ENCODE data around the gene HNF4A.

HNF4A gene

DNA sequence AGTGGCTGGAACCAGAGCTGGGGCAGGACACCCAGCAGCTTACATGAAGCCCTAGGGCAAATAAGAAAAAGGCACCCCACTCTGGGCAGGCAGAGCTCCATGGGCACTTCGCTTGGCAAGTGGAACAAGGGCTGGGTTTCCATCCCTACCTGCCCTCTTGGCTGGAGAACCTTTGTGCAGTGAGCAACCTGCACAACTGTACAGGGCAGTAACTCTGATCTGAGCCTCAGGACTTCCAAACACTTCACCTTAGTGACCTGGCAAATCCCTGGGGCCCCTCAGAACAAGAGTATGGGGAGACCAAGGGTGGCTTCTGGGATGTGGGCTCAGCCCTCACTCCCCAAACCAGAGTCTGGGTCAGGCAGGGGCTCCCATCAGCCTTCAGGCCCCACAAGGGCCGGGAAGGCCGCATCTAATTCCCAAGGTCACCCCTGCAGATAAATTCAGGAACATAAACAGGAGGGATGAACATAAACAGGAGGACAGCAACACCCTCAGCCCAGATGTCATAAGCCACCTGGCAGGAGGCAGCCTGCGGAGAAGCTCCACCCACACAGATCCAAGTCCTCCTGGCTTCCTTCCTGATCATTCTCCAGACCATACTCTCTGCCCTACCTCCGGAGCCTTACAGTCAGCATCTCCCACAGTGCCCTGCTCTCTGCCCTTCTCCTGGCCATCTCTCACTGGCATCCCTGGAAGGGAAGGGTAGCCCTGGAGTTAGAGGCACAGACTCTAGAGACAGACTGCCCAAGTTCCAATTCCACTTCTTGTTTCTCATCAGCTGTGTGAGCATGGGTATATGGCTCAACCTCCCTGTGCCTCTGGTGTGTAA, 37.5 kb downstream of the HNF4A start:
- TF ChIP-seq, protein P1, sequence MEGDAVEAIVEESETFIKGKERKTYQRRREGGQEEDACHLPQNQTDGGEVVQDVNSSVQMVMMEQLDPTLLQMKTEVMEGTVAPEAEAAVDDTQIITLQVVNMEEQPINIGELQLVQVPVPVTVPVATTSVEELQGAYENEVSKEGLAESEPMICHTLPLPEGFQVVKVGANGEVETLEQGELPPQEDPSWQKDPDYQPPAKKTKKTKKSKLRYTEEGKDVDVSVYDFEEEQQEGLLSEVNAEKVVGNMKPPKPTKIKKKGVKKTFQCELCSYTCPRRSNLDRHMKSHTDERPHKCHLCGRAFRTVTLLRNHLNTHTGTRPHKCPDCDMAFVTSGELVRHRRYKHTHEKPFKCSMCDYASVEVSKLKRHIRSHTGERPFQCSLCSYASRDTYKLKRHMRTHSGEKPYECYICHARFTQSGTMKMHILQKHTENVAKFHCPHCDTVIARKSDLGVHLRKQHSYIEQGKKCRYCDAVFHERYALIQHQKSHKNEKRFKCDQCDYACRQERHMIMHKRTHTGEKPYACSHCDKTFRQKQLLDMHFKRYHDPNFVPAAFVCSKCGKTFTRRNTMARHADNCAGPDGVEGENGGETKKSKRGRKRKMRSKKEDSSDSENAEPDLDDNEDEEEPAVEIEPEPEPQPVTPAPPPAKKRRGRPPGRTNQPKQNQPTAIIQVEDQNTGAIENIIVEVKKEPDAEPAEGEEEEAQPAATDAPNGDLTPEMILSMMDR (IDR thresholded peaks at IDR 0.05), result no peak
- TF ChIP-seq ZFX (IDR thresholded peaks at IDR 0.05; ENCODE audit: borderline replicate concordance), result no peak
- H3K27ac ChIP-seq, result no peak overlapping the region

DNA sequence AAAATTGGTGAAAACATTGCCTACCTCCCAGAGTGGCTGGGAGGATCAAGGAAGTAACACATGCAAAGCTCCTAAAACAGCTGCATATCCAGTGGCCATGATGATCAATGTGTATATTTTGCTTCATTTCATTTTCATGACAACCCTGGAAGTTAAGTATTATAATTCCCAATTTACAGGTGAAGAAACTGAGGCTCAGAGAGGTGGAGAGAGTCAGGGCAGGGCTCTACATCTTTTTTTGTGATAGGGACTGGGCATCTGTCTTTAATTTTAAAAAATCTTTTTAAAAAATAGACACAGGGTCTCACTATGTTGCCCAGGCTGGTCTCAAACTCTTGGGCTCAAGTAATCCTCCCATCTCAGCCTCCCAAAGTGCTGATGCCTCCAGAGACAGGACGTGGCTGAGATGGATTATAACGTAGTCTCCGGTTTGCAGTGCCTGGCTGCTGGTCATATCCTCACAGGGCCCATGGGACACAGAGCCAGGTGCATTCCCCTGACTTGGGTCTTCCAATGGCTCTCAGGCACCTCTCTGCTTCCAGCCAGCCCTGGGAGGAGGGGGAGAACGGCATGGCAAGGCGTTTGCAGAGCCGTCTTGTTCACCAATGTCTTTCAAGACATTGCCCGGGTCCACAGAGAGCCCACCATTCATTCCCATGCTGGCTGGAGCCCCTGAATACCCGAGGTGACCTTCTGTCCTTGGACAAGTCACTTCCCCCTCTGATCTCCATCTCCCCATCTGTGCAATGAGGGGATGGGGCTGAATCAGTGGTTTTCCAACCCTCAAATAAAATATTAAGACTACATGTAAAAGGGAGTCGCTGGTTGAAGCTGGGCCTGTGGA, 38.3 kb downstream of the HNF4A start:
- no peak overlapping the region for H3K27ac ChIP-seq
- TF ChIP-seq, protein P1 (IDR thresholded peaks at IDR 0.05), result no peak
- no peak for TF ChIP-seq ZFX (IDR thresholded peaks at IDR 0.05; ENCODE audit: borderline replicate concordance)

DNA sequence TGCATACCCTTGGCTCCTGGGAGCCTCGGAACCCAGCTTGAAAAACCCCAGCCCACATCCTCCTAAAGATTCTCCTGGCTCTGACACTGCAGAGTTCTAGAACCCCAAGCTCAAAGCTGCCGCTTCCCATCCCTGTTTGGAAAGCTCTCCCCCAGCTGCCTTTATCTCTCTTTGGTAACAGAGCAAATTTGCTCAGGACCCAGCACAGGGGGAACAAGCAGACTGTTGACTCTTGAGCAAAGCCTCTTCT, 38.9 kb downstream of the HNF4A start:
- no peak for TF ChIP-seq ZFX (IDR thresholded peaks at IDR 0.05; ENCODE audit: borderline replicate concordance)
- TF ChIP-seq, protein P1 (IDR thresholded peaks at IDR 0.05), result no peak
- H3K27ac ChIP-seq, result no peak overlapping the region

DNA sequence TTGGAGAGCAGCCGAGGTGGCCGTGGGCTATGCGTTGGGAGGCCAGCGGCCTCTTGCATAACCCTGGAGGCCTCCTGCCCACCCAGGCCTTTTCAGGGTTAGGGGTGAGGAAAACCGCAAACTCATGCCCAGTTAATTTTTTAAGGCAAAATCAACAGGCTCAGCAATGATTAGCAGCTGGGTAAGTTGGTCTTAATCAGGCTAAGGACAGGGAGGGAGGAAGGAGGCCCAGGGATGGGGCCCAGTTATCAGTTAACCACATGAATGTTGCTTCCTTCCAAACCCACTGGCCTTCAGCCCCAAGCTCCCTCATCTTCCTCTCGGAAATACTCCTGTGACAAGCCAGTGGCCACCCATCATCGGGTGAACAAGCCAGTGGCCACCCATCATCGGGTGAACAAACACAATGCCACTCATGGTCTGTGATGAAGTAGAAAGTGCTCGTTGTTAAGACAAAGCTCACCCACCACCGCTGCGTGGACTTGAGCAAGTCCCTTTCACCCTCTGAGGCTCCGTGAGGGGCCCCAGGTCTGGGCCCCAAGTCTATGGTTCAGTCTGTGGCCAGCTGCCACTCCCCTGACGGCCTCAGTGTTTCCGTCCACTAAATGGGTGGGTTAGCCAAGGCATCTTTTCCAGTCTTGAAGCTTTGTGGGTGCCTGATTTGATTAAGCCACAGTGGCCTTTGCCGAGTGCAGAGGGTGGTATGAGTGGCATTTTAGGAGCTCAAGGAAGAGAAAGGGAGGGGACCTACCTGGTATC, 39.4 kb downstream of the HNF4A start:
- no peak for TF ChIP-seq ZFX (IDR thresholded peaks at IDR 0.05; ENCODE audit: borderline replicate concordance)
- TF ChIP-seq, protein P1 (IDR thresholded peaks at IDR 0.05), result no peak
- H3K27ac ChIP-seq, result no peak overlapping the region

DNA sequence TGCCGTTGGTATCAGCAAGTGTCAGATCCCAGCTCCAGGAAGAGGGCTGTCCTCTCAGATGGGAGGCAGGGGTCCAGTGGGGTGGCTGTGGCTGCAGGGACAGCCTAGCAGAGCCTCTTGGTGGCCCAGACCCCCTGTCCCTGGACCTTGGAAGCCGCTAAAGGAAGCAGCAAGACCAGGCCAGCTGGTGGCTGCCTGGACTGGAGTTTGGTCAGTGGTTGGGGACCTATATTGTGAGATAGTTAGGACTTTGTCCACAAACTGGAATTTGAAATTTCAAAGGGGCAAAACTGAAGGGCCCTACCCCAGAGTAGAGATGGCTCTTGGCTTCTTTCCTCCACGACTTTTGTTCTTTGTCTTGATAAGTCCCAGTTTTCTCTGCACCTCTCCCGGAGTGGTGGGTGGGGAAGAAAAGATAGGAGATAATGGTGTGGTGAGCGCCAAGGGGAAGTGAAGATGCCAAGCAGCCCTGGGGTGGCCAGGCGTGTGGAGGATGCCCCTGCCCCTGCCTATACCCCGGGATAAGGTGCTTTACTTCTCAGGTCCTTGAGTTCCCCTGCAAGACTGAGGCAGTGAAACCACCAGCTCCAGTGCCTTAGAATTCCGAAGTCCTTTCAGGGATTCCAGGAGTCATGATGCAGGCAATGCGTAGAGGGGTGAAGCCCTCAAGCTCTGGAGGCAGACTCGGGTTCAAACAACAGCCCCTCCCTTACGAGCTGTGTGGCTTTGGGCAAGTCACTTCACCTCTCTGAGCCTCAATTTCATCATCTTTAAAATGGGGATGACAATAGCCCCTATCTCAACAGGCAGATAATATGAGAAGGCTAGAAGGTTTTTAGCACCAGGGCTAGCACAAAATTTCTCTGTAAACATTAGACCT, 40.2 kb downstream of the HNF4A start:
- H3K27ac ChIP-seq, result no peak overlapping the region
- TF ChIP-seq ZFX (IDR thresholded peaks at IDR 0.05; ENCODE audit: borderline replicate concordance), result no peak
- TF ChIP-seq, protein P1 (IDR thresholded peaks at IDR 0.05), result no peak

DNA sequence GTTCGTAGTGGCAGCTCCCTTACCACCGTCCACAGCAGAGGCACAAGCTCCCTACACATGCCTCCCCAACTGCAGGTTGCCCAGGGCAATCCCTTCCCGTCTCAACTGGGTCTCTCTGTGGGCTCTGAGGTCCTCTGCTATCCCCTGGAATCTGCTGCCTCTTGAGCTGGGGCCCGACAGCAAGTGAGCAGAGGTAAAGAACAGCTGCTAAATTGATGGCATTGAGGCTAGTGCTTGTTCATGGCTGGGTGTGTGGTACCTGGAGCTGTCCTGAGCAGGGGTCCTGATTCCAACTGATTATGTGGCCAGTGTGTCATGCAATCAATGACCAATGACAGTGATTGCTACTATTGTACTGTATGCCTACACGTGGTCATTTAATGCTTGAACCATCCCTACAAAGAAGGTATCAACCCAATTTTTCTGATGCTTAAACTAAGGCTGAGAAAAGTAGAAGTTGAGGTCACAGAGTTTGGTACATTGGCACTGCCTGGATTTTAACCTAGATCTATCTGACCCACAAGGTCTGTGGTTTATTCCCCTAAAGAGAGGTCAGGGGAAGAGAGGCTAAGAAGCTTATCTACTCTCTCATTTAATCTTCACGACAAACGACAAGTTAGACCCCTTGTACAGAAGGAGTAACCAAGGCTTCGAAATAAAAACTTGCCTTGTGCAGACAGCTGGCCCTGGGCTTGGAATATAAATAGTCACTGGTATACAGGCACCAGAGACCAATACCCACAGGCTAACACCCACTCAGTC, 41.1 kb downstream of the HNF4A start:
- no peak overlapping the region for H3K27ac ChIP-seq
- TF ChIP-seq, protein P1 (IDR thresholded peaks at IDR 0.05), result no peak
- no peak for TF ChIP-seq ZFX (IDR thresholded peaks at IDR 0.05; ENCODE audit: borderline replicate concordance)

Data from 22Rv1 (cell line).